ENCODE measurements around the gene UPF3B. TPM values are rescaled to one million over a fixed set of nuclear protein-coding genes. Genes with fewer than 3 reads are reported as not detected.
A peak's percentile ranks its signal among the peaks of the same experiment; 100 is the strongest.
"Not testable (repeated sequence)": the region's sequence is repeated elsewhere in the genome, so short reads cannot be mapped to it uniquely, and the experiment has no call there.

Gene UPF3B
- total RNA-seq, 1 donor = 1.7 TPM

- H3K4me3 ChIP-seq (ENCODE audit: low read depth, low read length) = no peak overlapping the region
- DNase-seq (ENCODE audit: low read depth) = peak; percentile 51
- no peak for TF ChIP-seq CTCF (IDR thresholded peaks at IDR 0.05; ENCODE audit: insufficient read depth, low read depth, low read length)
These were observed 35.6 kb downstream of the UPF3B start for GRCh38 chrX:119817130-119817690.

GRCh38 chrX:119816300-119816699 is 36.5 kb downstream of the UPF3B start:
- DNase-seq (ENCODE audit: low read depth) = no peak
- TF ChIP-seq CTCF (IDR thresholded peaks at IDR 0.05; ENCODE audit: insufficient read depth, low read depth, low read length) = no peak
- H3K4me3 ChIP-seq (ENCODE audit: low read depth, low read length) = no peak overlapping the region

- H3K4me3 ChIP-seq (ENCODE audit: low read depth, low read length) = no peak overlapping the region
- TF ChIP-seq CTCF (IDR thresholded peaks at IDR 0.05; ENCODE audit: insufficient read depth, low read depth, low read length) = no peak
- peak; percentile 81 for DNase-seq (ENCODE audit: low read depth)
These were observed 43.5 kb downstream of the UPF3B start for GRCh38 chrX:119809185-119809666.

GRCh38 chrX:119808461-119808860 is 44.3 kb downstream of the UPF3B start:
- DNase-seq (ENCODE audit: low read depth); H3K4me3 ChIP-seq (ENCODE audit: low read depth, low read length): not testable (repeated sequence)

- TF ChIP-seq CTCF (IDR thresholded peaks at IDR 0.05; ENCODE audit: insufficient read depth, low read depth, low read length) = no peak
- no peak for DNase-seq (ENCODE audit: low read depth)
These were observed 50.2 kb downstream of the UPF3B start for GRCh38 chrX:119802546-119802945.

GRCh38 chrX:119801253-119802221 is 51.2 kb downstream of the UPF3B start:
- TF ChIP-seq CTCF (IDR thresholded peaks at IDR 0.05; ENCODE audit: insufficient read depth, low read depth, low read length) = no peak
- no peak for DNase-seq (ENCODE audit: low read depth)
- H3K4me3 ChIP-seq (ENCODE audit: low read depth, low read length) = no peak overlapping the region

More at GRCh38 chrX:119802546-119802945, 50.2 kb downstream of the UPF3B start:
- H3K4me3 ChIP-seq (ENCODE audit: low read depth, low read length) = no peak overlapping the region

Measured in fibroblast of villous mesenchyme (primary cell).